Muscle layer of duodenum (tissue), 2 donors: Measurements from ENCODE around the gene MS4A13.

Experiments used
- H3K27ac ChIP-seq: one replicate; pipeline ENCODE4 v1.7.0; 2013; ENCODE audit warnings: mild to moderate bottlenecking, low read length
- H3K27me3 ChIP-seq: one replicate; pipeline ENCODE4 v1.7.0; 2013; ENCODE audit warnings: low read depth, mild to moderate bottlenecking, control low read depth, low read length
- H3K36me3 ChIP-seq, 2 donors: one replicate each; pipeline ENCODE4 v1.7.0; 2013; ENCODE audit warnings: low read length in 2 of 2, control low read depth in 1 of 2, mild to moderate bottlenecking in 1 of 2; ENCODE audit not compliant: insufficient read depth in 2 of 2, control insufficient read depth in 1 of 2
- H3K4me1 ChIP-seq, 2 donors: one replicate each; pipeline ENCODE4 v1.7.0; 2013; ENCODE audit warnings: low read length in 2 of 2, mild to moderate bottlenecking in 2 of 2, control low read depth in 1 of 2, moderate library complexity in 1 of 2; ENCODE audit not compliant: insufficient read depth in 2 of 2, control insufficient read depth in 1 of 2
- H3K4me3 ChIP-seq, 2 donors: one replicate each; pipeline ENCODE4 v1.7.0; 2013; ENCODE audit warnings: low read length in 2 of 2, low read depth in 1 of 2, mild to moderate bottlenecking in 1 of 2
- H3K9me3 ChIP-seq, 2 donors: one replicate each; pipeline ENCODE4 v1.7.0; 2013; ENCODE audit warnings: low read length in 2 of 2, control low read depth in 1 of 2, mild to moderate bottlenecking in 1 of 2; ENCODE audit not compliant: control insufficient read depth in 1 of 2
- donor health status: healthy.

Gene MS4A13, protein sequence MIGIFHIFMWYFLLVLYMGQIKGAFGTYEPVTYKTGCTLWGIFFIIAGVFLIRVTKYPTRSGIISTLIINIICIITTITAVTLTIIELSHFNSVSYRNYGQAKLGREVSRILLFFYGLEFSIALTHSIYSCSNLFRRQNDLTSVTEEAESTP

DNA sequence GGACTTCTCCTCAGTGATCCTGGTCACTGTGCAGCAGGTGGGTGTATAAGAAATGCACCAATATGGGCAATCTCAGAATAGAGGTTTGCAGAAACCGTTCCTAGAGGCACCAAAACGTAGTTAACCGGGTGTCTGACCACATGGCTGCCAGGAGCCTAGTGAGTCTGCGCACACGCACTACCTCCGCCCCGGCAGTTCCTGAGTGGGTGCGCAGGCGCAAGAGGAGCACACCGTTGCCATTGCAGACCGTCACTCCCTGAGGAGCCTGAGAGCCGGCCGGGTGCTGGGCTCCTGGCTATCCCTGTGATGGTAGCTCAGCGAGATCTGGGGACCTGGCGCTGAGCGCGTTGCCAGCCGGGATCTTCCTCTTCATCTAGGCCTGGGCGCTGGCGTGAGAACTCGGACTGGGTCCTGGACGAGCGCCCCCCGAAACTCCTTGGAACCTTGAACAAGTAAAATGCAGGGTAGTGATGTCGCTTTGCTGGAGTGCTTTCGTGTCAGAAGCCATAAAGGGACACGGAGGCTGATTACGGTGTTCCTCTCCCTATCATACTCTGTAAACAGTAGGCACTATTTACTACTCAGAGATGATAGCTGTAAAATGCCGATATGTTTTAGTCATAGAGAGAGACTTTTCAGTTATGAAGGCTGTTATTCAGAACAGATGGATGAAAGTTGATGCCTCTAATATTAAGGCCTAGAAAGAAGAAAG is at the start of gene MS4A13:
MS4A13 (plus strand) TSS at position 249 of the 712 bp plus-strand sequence. CDS start 2,692 bp downstream, outside the sequence.
- Histone ChIP-seq H3K27me3 (no peaks in the 10 kb centered on the region), H3K4me3 (no peak within 1 kb of the TSS), H3K27ac (no peak within 1 kb of the TSS)

DNA sequence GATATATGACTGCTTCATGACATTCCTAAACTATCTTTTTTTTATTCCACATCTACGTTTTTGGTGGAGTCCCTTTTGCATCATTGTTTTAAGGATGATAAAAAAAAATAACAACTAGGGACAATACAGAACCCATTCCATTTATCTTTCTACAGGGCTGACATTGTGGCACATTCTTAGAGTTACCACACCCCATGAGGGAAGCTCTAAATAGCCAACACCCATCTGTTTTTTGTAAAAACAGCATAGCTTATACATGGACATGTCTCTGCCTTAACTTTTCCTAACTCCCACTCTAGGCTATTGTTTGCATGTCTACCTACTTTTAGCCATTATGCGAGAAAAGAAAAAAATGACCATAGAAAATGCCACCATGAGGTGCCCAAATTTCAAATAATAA is 46.4 kb upstream of the MS4A13 start:
- H3K27me3 ChIP-seq, result no peaks in the 10 kb centered on the region
- no peak overlapping the region for H3K27ac ChIP-seq
- no peaks in the 10 kb centered on the region for H3K9me3 ChIP-seq
- no peak overlapping the region for H3K4me3 ChIP-seq
- H3K36me3 ChIP-seq, result no peaks in the 10 kb centered on the region
- H3K4me1 ChIP-seq, result no peaks in the 10 kb centered on the region

More for the DNA sequence above, at the start of gene MS4A13:
- peaks cover 0 to 9% of the 10 kb centered on the region in 2 donors for H3K4me1 ChIP-seq
- H3K36me3 ChIP-seq, result no peaks in the 10 kb centered on the region
- no peaks in the 10 kb centered on the region for H3K9me3 ChIP-seq

DNA sequence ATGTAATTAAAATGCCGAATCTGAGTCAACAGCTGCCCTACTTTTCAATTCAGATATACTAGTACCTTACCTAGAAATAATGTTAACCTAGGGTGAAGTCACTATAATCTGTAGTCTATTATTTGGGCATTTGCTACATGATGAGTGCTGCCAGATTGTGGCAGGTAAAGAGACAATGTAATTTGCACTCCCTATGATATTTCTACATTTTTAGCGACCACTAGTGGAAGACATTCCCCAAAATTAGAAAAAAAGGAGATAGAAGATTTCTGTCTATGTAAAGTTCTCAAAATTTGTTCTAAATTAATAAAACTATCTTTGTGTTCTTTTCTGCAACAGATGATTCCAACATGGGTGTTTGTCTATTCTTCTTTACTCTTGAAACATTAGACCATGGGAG is 45.5 kb upstream of the MS4A13 start:
- no peaks in the 10 kb centered on the region for H3K9me3 ChIP-seq
- no peaks in the 10 kb centered on the region for H3K36me3 ChIP-seq
- no peak overlapping the region for H3K27ac ChIP-seq
- no peaks in the 10 kb centered on the region for H3K4me1 ChIP-seq
- H3K4me3 ChIP-seq, result no peak overlapping the region
- no peaks in the 10 kb centered on the region for H3K27me3 ChIP-seq

DNA sequence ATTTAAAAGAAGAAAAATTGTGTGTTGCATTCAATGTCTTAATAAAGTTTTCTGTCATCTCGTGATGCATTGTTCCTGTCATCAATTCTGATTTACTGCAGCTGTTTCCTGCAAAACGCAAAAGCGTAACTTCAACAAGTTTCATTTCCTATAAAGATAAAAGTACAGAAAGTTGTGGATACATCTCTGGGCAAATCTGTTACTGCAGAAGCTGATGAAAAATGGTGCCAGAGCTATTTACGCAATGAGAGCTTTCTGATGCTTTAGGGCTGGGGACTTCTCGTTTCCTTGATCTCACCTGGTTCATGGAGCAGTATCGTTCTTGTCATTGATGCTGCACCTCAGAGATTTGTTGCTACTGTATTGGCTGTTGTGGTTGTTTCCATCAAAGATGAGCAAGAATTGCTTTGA is 38.2 kb upstream of the MS4A13 start:
- H3K4me1 ChIP-seq, result no peaks in the 10 kb centered on the region
- no peaks in the 10 kb centered on the region for H3K36me3 ChIP-seq
- no peaks in the 10 kb centered on the region for H3K27me3 ChIP-seq
- no peak overlapping the region for H3K4me3 ChIP-seq
- H3K9me3 ChIP-seq, result no peaks in the 10 kb centered on the region
- no peak overlapping the region for H3K27ac ChIP-seq

DNA sequence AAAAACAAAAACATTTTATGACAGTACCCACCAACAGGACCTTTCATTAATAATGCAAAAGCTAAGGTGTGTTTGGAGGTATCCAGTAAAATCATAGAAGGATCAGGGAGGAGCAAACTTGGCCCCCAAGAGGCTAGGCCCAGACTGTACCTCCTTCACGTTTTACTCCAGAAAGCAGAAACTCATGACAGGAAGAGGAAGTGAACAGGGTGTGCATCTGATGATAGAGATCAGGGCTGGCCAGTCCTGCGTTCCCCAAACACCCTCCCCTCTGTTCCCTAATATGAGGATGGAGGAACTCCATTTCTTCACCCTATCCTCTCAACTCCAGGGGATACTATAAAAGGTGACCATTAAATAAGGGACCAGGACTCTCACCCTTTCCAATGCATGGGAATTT is 32.8 kb upstream of the MS4A13 start:
- H3K4me3 ChIP-seq, result no peak overlapping the region
- no peaks in the 10 kb centered on the region for H3K9me3 ChIP-seq
- no peaks in the 10 kb centered on the region for H3K27me3 ChIP-seq
- no peaks in the 10 kb centered on the region for H3K4me1 ChIP-seq
- H3K27ac ChIP-seq, result no peak overlapping the region
- H3K36me3 ChIP-seq, result no peaks in the 10 kb centered on the region

DNA sequence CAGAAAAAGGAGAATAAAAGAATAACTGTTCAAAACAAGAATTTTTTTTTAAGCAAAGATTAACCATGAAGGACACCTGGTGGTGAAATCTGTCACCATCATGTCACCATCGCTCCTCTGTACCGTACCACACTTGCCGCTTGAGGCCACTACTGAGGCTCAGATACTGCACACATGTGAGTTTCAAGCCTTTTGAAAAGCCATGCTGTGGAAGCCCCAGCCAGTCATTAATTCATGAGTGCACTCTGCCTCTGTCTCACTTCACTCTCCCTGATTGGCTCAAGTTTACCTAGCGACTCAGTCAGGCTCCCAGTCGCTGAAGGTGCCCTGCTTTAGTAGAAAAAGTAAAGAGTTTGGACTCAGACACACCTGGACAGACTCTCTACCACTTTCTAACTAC is 29.2 kb upstream of the MS4A13 start:
- no peaks in the 10 kb centered on the region for H3K9me3 ChIP-seq
- no peaks in the 10 kb centered on the region for H3K4me1 ChIP-seq
- H3K27me3 ChIP-seq, result no peaks in the 10 kb centered on the region
- H3K4me3 ChIP-seq, result no peak overlapping the region
- H3K36me3 ChIP-seq, result no peaks in the 10 kb centered on the region
- no peak overlapping the region for H3K27ac ChIP-seq

DNA sequence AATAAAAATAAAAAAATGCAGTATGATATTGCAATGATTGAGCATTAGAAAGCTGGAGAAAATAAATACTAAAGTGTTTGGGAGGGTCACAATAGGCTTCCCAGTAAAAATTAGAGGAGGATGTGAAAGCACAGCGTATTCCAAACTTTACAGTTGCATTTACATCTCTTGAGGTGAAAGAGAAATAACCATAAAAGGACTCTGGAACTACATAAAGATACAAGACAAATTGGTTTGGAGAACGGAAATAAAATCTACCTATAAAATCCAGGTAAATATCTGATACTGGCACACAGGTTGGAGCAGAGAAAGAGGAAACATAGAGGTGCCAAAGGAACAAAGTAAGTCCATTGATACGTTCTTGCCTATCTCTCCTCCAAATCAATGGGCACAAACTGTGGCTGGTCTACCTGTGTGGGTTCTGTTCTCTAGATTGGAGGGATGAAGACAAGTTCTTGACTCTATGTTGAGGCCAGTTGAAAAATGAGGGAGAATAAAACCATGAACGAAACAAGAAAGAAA is 22.6 kb upstream of the MS4A13 start, which contains the start of gene MS4A12:
MS4A12 (plus strand) TSS at position 291 of the 522 bp plus-strand sequence. CDS start 4,541 bp downstream, outside the sequence.
- Histone ChIP-seq H3K36me3 (no peaks in the 10 kb centered on the region), H3K9me3 (no peaks in the 10 kb centered on the region), H3K27ac (no peak within 1 kb of the TSS), H3K27me3 (no peaks in the 10 kb centered on the region), H3K4me3 (no peak within 1 kb of the TSS), H3K4me1 (no peaks in the 10 kb centered on the region)

DNA sequence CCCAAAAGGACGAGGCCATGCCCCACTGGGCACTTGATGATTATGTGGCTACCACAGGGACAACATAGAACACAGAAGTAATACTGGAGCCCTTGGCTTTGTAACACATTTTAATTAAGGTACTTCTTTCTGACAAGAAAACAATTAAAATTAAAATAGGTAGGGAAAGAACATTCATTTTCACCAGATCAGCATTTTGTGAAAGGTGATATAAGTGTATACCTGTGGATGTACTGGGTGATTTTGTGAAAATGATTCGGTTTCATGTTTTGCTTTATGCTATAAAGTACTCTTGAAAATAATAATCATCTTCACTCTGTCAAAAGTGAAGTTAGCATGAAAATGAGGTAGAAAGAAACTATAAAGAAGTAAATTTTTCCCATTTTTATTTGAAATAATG is 21.7 kb upstream of the MS4A13 start:
- Histone ChIP-seq H3K9me3 (no peaks in the 10 kb centered on the region), H3K4me1 (no peaks in the 10 kb centered on the region), H3K36me3 (no peaks in the 10 kb centered on the region), H3K27me3 (no peaks in the 10 kb centered on the region), H3K4me3 (no peak overlapping the region), H3K27ac (no peak overlapping the region)

DNA sequence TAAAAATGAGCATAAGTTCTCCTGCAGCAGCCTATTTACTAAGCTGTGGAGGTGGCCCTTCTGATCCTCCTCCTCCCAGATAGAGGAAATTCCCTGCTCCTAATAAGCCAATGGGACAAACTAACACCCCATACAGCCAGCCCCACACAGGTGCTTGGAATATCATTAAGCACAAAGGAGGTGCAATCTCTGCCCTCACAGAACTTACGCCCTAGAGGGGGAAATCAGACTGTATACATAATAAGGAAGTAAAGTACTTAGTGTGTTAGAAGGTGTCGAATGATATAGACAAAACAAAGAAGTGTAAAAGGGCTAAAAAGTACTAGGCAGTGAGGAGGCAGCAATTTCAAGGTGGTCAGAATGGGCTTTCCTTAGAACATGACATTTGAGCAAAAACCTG is 16.8 kb upstream of the MS4A13 start:
- Histone ChIP-seq H3K4me1 (no peaks in the 10 kb centered on the region), H3K9me3 (no peaks in the 10 kb centered on the region), H3K36me3 (no peaks in the 10 kb centered on the region), H3K27me3 (no peaks in the 10 kb centered on the region), H3K27ac (no peak overlapping the region), H3K4me3 (no peak overlapping the region)

DNA sequence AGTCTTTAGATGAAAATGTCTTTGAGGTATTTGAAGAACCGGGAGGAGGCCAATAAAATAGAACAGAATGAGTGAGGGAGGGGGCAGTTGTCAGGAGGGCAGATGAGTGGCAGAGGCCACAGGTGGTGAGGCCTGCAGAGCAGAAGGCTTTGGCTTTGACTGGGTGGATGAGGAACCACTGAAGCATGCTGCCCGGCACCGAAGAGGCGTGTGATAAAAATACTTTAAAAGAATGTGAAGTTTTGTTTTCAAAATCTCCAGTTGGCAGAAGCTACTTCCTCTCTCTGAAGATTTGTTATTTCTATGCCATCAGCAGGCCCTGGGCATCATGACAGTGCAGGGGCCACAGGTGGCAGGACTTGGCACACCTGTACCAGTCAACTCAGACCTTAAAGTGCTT is 16.3 kb upstream of the MS4A13 start:
- no peaks in the 10 kb centered on the region for H3K4me1 ChIP-seq
- H3K4me3 ChIP-seq, result no peak overlapping the region
- H3K36me3 ChIP-seq, result no peaks in the 10 kb centered on the region
- H3K9me3 ChIP-seq, result no peaks in the 10 kb centered on the region
- H3K27ac ChIP-seq, result no peak overlapping the region
- no peaks in the 10 kb centered on the region for H3K27me3 ChIP-seq

DNA sequence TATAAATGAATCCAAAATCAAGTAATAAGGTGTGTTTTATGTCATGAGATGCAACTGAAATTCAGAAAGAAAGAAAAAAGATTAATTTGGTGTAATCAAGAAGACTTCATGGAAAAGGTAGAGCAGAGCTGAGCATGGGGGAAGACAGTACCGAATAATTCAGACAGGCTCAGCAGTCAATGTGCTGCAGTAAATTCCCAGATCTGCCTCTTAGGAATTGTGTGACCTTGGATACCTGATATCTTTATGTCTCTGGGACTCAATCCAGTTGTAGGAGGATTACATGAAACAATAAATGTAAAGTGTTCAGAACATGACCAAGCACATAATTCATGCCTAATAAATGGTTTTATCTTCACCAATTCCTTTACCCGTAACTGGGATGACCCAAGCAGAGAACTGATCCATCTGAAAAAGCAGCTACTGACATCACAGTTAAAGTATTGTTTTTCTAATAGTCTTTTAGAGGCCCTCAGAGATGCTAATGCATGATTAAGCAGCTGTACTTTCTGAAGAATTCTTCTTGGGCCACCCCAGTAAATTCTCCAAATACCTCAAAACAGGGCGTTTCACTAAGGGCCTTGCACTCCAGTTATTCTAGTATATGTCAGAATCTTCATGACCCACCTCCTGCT is 14.8 kb upstream of the MS4A13 start:
- H3K36me3 ChIP-seq, result no peaks in the 10 kb centered on the region
- H3K4me1 ChIP-seq, result no peaks in the 10 kb centered on the region
- H3K9me3 ChIP-seq, result no peaks in the 10 kb centered on the region
- no peak overlapping the region for H3K27ac ChIP-seq
- H3K27me3 ChIP-seq, result no peaks in the 10 kb centered on the region
- H3K4me3 ChIP-seq, result no peak overlapping the region
